M059J (cell line): Measurements from ENCODE around the gene TRIM66. TPM values are rescaled to one million over a fixed set of nuclear protein-coding genes. Genes with fewer than 3 reads are reported as not detected.

Experiments used
- DNase-seq: peaks from one replicate; pipeline ENCODE4 v3.0.0-alpha.2; 2012; ENCODE audit warnings: low read depth
- total RNA-seq: library from RNA; depleted of rRNA; stranded (reverse); fragments of >200 nt; shearing (Covaris generic); gene quantifications from 2 replicates; pipeline ENCODE4 v1.2.3, GENCODE V29; 2014

TRIM66 gene
- total RNA-seq, 1 experiment from 2014 or later, result 2.2 TPM

DNA sequence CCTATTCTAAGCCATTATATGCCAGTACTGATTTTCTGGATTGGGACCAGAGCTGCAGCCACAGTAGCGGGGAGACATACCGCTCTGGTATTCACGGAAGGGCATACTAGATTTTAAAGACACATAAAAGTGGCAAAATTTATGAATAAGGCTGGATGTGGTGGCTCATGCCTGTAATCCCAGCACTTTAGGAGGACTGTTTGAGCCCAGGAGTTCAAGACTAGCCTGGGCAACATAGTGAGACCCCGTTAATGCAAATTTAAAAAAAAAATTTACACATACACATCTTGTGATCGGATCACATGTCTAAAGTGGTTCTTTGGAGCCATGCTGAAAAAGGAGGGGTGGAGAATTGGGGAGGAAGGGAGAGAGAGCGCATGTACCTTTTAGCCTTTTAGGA lies 9.1 kb upstream of the TRIM66 start:
- DNase-seq, result no peak

DNA sequence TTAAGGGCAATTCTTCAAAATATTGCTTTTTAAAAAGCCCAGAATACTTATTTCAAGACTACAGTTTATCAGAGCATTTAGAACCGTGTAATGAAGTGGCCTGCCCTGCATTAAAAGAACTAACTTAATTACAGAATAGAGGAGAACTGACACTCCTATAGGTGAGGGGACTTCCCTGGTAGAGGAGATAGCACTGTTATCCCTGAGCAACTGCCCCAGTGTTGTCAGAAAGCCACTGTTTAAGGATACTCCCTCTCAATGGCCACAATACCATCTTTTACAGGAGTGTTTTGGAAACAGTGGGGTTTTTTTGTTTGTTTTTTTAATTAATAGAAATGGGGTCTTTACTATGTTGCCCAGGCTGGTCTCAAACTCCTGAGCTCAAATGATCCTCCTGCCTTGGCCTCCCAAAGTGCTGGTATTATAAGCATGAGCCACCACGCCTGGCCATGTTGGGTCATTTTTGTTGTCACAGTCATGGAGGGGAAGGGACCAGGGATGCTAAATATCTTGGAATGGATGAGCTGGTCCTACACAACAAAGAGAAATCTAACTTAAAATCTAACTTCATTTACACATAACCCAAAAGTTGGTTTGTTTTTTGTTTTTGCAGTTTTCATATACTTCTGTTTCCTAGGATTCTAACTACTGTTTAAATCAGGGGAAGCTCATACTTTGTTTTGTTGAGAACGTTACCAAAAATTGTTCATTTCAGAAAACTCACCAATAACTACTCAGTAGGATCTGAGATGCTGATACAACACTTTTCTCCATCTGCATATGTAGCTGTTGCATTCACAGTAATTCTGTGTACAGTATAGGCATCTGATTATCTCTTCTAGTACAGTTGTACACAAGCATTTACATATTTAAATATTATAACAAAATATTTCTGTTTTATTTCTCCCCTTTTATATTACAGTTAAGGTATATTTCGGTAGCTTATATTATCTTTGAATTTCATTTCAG lies 8.2 kb upstream of the TRIM66 start:
- DNase-seq, result no peak

DNA sequence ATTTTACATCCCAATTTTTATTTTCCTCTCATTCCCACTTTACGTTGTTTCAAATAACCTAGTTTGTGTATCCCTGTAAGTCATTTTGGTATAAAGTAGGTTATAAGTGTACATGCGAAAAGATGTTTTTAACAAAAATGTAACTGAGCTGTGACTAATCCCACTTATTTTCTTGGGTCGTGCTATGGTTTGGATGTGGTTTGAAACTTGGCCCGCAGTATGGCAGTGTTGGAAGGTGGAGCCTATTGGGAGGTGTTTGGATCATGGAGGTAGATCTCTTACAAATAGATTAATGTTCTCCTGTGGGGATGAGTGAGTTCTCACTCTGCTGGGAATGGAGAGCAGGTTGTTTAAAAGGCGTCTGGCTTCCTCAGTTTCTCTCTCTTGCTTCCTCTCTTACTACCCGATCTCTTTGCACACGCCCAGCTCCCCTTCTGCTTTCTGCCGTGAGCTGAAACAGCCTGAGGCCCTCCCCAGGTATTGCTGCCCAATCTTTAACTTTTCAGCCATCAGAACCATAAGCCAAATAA lies 7.3 kb upstream of the TRIM66 start:
- DNase-seq, result peak; percentile 73

GRCh38 chr11:8688414-8689362 lies 6.2 kb upstream of the TRIM66 start:
- peak; percentile 98 for DNase-seq

DNA sequence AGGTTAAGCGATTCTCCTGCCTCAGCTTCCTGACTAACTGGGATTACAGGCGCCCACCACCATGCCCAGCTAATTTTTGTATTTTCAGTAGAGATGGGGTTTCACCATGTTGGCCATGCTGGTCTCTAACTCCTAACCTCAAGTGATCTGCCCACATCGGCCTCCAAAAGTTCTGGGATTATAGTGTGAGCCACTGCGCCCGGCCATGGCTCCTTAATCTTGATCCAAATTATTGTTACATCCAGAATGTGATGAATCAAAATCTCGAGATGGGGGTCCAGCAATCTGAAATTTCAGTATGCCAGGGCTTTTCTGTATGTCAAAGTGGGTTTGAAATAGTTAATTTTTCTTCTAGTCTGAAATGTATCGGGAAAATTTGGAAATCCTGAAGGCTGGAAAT lies 3.9 kb upstream of the TRIM66 start:
- no peak for DNase-seq

DNA sequence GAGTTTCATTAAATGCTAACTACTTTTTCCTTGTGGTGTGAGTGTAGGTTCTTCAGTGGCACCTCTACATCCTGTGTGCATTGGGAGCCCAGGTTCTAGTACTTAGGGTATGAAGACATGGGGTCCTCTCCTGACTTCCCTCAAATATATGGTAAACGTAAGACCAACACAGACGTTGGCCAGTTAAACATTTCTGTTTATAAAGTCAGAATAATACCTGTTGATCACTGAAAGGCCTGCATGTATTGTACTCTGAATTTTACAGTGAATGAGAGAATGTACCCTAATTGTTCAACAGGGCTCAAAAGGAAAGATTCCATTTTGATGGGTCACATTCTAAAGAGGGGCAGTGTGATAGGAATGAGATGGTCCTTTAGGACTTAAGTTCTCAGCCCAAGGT lies 3.4 kb upstream of the TRIM66 start:
- no peak for DNase-seq

DNA sequence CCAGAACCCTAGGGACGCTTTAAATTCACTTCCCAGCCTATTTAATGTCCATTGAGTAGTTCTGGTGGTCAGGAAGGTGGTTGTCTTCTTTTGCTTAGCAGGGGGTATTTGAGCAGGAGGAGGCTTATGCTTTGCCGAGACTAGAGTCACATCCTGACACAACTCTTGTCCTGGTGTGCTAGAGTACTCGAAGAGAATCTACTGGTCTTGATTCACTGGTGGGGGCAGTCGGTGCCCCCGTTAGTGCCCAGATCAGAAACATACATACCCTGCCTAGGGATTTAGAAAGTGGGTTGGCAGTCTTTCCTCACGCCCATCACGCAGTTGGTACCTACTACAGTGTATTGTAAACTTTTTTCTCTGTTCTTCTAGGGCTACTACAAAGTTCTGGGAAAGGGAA lies 2.8 kb upstream of the TRIM66 start:
- DNase-seq, result no peak

DNA sequence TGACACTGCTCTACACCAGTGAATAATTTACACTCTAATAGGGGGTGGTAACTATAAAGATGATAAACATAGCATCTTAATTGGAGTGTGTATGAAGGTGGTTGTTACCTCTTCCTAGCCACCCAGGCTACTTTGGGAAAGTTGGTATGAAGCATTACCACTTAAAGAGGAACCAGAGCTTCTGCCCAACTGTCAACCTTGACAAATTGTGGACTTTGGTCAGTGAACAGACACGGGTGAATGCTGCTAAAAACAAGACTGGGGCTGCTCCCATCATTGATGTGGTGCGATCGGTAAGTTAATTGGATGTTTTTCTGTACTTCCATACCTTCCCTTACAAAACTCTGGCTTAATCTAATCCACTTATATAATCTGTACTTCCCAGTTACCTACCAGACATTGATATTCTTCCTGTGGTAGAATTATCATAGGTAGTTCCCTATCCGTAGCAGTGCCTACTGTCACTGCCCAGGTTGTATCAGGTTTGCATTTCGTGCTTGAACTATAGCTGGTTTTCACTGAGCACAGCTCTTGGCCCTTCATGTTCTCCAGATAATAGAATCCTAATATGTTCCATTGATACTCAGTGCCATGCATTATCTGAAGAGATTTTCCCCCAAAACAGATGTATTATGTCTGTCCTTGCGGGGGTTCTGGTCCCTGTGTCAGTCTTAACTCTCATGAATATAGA lies 2.3 kb upstream of the TRIM66 start:
- no peak for DNase-seq

DNA sequence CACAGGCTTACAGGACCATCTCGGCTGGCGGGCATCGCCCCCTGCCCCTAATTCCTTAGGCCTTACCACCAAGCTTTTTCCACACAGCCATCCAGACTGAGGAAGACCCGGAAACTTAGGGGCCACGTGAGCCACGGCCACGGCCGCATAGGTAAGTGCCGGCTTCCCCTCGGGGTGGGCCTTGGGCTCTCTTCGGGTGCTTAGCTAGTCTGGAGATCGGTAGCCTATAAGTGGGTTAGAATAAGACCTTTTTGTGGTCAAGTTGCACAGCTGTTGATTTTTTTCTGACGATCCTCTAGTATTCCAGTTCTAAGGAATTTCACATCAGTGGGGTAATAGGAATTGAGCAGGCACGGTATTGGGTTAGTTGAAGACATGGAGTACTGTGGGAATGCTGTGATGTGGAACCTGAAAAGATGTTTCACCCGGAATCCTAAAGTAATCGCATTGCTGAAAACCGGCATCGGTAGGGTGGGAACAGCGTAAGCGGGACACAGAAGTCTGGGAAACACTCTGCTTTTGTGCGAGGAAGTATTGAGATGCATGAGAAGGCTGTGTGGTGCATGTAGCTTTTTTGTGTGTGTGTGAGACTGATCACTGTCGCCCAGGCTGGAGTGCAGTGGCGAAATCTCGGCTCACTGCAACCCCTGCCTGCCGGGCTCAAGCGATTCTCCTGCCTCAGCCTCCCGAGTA lies 796 bp upstream of the TRIM66 start:
- peak; percentile 28 for DNase-seq

- DNase-seq, result no peak
These were observed 595 bp downstream of the TRIM66 start for GRCh38 chr11:8681837-8682302.

GRCh38 chr11:8679006-8679405 lies 3.5 kb downstream of the TRIM66 start:
- DNase-seq, result no peak

DNA sequence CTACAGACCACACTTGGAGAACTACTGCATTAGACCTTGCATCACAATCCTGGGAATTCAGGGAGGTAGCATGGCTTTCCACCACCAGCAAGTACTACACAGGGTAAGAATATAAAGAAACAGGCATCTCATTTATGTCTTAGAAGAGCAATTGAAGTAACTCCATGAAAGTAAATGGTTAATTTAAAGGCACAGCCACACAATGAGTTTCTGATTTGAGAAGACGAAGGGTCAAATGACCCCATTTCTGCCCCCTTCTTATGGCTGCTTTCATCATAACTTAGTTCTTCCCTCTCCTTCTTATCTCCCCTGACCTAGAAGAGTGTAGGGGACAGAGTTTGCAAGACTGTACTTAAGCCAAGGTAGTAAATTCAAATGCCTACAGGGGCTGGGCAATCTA lies 6.0 kb downstream of the TRIM66 start:
- no peak for DNase-seq

- no peak for DNase-seq
These were observed 7.6 kb downstream of the TRIM66 start for GRCh38 chr11:8674859-8675258.

GRCh38 chr11:8672346-8672745 lies 10.1 kb downstream of the TRIM66 start:
- DNase-seq, result no peak

DNA sequence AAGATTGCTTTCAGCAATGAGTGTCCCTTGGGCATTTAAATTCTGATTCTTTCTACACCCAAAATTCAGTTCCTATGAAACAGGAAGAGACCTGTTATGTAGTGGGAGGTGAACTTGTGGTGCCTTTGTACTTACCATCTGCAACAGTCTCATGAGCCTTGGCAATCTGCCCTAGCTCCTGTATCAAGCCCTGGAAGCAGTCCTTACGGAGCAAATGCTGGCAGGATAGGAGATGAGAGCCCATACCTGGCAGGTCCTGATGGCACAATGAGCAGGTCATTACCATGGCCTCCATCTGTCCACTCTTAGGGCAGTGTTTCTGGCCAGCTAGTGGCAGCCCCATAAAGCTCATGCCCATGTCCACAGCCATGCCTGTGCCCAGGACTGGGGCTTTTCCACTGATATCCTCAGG lies 10.8 kb downstream of the TRIM66 start:
- DNase-seq, result peak; percentile 90

GRCh38 chr11:8671193-8671612 lies 11.3 kb downstream of the TRIM66 start:
- DNase-seq, result peak; percentile 98

DNA sequence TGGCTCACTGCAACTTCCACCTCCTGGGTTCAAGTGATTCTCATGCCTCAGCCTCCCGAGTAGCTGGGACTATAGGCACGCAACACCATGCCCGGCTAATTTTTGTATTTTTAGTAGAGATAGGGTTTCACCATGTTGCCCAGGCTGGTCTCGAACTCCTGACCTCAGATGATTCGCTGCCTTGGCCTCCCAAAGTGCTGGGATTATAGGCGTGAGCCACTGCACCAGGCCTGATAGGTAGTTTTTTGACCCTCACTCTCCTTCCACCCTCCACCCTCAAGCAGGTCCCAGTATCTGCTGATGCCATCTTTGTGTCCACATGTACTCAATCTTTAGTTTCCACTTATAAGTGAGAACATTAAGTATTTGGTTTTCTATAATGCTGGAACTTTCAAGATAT lies 12.4 kb downstream of the TRIM66 start:
- DNase-seq, result peak; percentile 56

DNA sequence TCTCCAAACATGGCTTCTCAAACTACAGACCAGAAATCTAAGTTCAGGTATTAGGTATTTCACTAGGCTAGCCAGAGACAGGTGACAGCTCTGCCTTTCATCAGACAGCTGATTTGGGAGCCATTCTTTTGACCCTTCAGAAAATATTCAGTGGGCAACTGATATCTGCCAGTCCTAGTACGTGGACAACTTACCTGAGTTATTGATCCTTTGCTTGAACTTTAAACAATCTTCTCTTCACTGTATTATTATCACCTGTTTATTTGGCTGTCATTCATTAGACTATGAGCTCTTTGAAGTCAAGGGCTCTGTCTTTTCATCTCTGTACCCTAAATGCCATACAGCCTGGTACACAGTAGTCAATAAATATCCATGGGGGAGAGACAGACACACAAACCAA lies 17.2 kb downstream of the TRIM66 start:
- no peak for DNase-seq

DNA sequence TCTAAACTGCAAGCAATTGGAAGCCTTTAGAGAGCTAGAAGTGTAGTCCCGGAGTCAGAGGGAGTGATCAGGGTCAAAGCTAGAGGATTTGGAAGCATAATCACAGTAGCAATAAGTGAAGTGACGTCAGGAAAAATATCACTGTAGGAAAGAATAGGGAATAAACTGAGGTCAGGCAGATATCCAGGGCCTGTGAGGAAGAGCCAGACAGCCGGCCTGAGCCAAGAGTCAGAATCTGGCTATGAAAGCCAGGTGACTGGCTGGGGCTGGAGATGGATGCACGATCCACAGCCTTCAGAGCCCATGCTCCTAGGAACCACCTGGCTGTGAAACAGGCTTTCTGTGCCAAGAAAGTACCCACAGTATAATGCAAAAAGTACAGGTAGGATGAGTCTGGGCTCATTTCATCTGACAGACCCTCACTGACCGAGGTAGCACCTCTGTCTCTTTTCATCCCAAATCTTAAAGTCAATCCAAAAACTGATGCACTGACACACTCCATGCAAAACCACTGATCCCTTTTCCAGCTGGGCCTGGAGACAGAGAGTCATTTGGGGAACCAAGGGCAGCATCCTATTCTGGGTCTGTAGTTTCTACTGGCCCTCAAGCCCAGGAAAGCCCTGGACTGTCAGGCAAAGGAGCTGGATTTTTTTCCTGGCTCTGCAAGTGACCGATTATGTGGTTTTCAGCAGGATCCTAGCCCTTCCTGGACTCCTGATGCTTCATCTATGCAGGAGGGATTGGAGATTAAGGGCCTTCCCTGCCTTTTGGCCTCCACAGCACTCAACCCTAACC lies 21.3 kb downstream of the TRIM66 start:
- DNase-seq, result no peak
